HG03558 (cell line): ENCODE results near the gene EOGT.

ENCODE experiments used
- ATAC-seq: cut with Tn5 transposase; IDR thresholded peaks from one replicate; pipeline ENCODE4 v1.9.1; 2021; ENCODE audit warnings: moderate number of reproducible peaks; ENCODE audit not compliant: unreplicated experiment; ENCODE audit errors: extremely low read depth

EOGT gene

GRCh38 chr3:69009559-69010410 is 3.7 kb downstream of the EOGT start:
- ATAC-seq = no peak

- ATAC-seq = no peak
Observed at GRCh38 chr3:69008980-69009379, 4.5 kb downstream of the EOGT start.

DNA sequence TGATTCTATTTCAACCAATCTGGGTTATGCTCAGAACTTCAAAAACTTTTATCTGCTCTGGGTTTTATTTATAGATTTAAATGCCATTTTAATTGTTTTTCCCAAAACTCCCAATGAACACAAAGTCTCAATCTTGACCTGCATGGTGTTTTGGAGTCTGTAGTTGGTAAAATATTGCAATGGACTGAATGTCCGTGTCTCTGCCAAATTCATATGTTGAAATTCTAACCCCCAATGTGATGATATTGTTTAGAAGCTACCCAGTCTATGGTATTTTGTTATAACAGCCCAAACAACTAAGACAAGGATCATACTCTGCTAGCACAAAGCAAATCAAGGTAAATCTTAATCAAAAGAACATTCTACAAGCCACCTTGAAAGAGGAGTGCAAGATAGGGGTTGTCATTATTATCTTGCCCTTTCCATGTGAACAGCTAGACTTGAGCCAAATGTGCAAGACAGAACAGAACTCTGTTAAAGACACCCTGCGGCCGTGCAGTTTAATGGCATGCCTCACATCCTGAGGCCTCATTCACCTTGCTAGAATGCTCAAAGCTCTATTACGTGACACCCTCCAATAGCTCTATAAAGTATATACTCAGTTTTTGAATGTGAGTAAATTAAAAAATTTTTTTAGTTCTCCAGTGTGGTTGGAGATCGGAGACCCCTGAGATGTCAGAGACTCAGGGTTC is 7.5 kb downstream of the EOGT start:
- ATAC-seq = no peak

GRCh38 chr3:69005071-69005790 is 8.3 kb downstream of the EOGT start:
- ATAC-seq = no peak

DNA sequence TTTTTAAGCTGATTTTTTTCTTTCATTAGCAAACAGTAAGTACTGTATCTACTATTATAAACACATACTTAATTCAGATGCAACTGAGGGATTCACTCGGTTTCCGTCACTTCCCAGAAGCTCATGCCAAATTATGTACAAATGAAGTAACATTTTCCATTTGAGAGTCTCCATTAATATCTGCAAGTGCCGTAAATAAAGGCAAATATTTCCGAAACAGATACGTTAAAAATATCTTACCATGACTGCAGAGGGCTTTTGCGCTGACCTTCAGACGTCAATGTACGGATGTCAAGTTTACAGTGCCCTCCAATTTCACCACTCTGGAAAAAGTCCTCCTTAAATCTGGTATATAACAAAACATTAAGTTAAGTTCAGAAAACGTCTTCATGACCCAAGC is 9.3 kb downstream of the EOGT start:
- no peak for ATAC-seq

DNA sequence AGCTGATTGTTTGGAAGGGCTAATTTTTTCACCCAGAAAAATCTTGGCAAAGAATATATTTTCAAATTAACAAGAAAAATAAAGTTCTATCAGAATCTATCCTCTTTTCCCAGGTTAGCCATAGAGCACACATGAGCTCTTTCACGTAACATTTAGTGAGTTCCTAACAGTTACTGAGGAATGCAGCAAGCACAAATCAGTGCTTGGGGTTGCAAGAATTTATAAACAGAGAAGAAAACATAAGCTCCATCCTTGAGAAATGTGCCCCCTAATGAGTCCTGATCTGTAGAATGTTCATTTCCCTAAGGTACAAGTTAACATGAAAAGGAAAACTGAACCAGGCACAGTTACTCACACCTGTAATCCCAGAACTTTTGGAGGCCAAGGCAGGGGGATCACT is 13.9 kb downstream of the EOGT start:
- ATAC-seq = no peak

- no peak for ATAC-seq
Observed at GRCh38 chr3:68999158-68999557, 14.3 kb downstream of the EOGT start.

- ATAC-seq = no peak
Observed at GRCh38 chr3:68997887-68998286, 15.6 kb downstream of the EOGT start.

DNA sequence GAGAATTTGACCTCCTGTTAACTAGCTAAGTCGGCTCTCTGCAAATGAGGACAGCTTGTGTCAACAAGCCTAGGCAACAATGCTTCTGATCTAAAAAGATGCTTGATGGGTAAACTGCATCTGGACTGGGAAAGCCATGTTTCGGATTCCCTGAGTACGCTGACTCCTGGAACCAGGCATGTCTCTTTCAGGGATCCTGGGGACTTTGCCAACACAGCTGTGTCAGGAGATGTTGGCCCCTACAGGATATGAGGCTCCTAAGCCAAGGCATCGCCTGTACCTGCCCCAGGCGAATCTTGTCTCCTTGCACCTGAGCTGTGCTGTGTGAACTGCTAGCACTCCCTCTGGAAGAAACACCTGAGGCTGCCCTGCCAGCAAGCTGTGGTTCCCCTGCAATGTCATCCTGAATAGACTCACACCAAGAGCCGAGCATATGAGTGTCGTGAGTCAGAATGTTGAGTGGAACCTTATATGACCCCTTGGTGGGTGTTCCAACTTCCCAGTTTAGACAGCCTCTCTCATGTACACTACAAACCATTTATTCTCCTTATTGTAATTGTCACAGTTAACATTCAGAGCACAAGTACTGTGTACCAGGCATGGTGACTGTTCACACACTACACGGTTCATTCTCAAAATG is 17.0 kb downstream of the EOGT start:
- no peak for ATAC-seq

DNA sequence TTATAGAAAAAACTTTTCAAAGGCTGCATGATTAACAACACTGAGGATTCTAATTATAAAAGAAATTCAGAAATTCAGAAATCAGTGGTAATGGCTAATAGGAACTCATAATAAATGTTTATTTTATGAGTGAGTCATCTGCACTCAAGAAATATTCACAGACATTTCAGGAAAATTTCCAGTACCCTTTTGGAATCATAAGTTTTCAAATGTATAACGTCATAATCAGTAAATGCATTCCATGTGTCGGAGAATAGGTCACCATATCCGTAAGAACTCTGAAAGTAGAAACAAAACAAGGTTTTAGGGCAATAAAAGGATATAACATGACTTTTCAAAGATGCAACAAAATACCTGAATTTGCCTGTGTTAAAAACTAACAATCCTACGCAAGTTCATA is 24.7 kb downstream of the EOGT start:
- no peak for ATAC-seq

GRCh38 chr3:68987322-68987721 is 26.2 kb downstream of the EOGT start:
- ATAC-seq = no peak

GRCh38 chr3:68986496-68987208 is 26.8 kb downstream of the EOGT start:
- ATAC-seq = no peak

- no peak for ATAC-seq
Observed at GRCh38 chr3:68985146-68985790, 28.2 kb downstream of the EOGT start.

GRCh38 chr3:68984011-68984530 is 29.4 kb downstream of the EOGT start:
- no peak for ATAC-seq

DNA sequence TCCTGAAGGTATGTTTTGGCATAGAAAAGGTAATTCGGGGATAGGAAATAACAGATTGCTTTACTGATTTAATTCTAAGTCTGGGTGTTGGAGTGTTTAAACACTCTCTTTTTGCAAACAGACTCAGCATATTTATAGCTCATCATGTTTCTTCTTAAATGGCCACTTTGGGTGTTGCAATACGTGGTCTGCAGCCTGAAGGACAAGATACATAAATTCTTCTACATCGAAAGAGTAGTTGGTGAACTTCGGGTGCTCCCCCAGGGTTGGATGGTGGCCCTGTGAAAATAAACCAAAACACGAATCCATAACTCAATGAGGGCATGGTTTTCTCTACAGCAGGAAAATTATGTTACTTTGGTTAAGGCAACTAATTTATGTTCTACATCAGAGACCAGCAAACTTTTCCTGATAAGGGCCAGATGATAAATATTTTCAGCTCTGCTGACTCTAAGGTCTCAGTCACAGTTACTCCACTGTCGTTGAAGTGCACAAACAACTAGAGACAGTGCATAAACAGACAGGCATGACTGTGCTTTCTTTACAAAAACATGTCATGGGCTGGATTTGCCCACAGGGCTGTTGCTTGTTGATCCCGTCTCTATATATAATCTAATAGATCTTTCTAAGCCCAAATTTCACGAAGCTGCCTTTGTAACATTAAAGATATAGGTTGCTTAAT is 35.9 kb downstream of the EOGT start:
- no peak for ATAC-seq

GRCh38 chr3:68974711-68975110 is 38.8 kb downstream of the EOGT start:
- no peak for ATAC-seq

DNA sequence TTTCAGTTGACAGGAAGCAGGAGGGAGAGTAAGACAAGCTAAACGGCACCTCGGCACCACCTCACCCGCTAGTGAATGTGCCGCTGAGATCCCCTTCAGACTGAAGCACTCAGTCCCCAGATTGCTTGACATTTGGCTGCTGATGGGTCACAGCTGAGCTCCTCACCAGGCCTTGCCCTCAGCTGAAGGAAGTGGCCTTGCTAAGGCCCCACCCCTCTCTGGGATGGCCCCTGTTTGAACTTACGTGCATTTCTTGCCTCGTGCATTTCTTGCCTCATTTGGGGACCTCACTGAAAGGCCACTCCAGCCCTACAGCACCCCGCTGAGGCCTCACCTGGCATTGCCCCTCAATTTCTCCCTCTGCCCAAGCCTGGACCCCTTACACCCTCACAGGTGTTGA is 39.8 kb downstream of the EOGT start:
- no peak for ATAC-seq

- ATAC-seq = no peak
Observed at GRCh38 chr3:68972358-68972979, 41.0 kb downstream of the EOGT start.
